Hematopoietic multipotent progenitor cell (in vitro differentiated cells): ENCODE data around the gene C1QTNF5. TPM values are rescaled to one million over a fixed set of nuclear protein-coding genes. Genes with fewer than 3 reads are reported as not detected.

Experiments used
- DNase-seq, 3 donors: peaks; one replicate each; pipeline ENCODE4 v3.0.0-alpha.2; 2011 to 2015; ENCODE audit warnings: low read depth in 2 of 3, low spot score in 2 of 3
- small RNA-seq: library from RNA; depleted of rRNA; stranded (forward); fragments of <200 nt; gene quantifications from one replicate; pipeline ENCODE3, GENCODE V24; 2012
- total RNA-seq: library from RNA; depleted of rRNA; stranded (reverse); fragments of >200 nt; gene quantifications from one replicate; pipeline ENCODE4 v1.2.3, GENCODE V29; 2012

Gene C1QTNF5
- total RNA-seq, 1 donor = under 0.01 TPM

- DNase-seq = no peak
Observed at GRCh38 chr11:119297938-119298337, 42.7 kb downstream of the C1QTNF5 start.

- no peak for DNase-seq
Observed at GRCh38 chr11:119295178-119295577, 45.5 kb downstream of the C1QTNF5 start.

- DNase-seq = no peak
Observed at GRCh38 chr11:119293461-119293860, 47.2 kb downstream of the C1QTNF5 start.

- DNase-seq = no peak
Observed at GRCh38 chr11:119290894-119291497, 49.7 kb downstream of the C1QTNF5 start.

Small RNAs within 50 kb of the gene (small RNA-seq; reads per million reads assigned to genes)
- gene RF01225 (not detected), gene RNU6-262P (not detected)

Other genes with a start within 250 kb of the C1QTNF5 start
- 27.2 TPM for gene DPAGT1, start 239.0 kb downstream of the C1QTNF5 start, total RNA-seq
- 7.8 TPM for gene C2CD2L, start 233.5 kb downstream of the C1QTNF5 start, total RNA-seq
- 27.5 TPM for gene HINFP, start 219.3 kb downstream of the C1QTNF5 start, total RNA-seq
- gene ABCG4, start 191.8 kb downstream of the C1QTNF5 start, total RNA-seq = under 0.01 TPM
- 44.4 TPM for gene NLRX1, start 172.2 kb downstream of the C1QTNF5 start, total RNA-seq
- gene NHERF4, start 155.4 kb downstream of the C1QTNF5 start, total RNA-seq = 0.81 TPM
- 7.8 TPM for gene CBL, start 134.5 kb downstream of the C1QTNF5 start, total RNA-seq
- gene MCAM, start 23.8 kb downstream of the C1QTNF5 start, total RNA-seq = 1.3 TPM
- gene RNF26, start 6.4 kb downstream of the C1QTNF5 start, total RNA-seq = 9.4 TPM
- not detected for gene MFRP, start 5.8 kb upstream of the C1QTNF5 start, total RNA-seq
- gene USP2, start 40.8 kb upstream of the C1QTNF5 start, total RNA-seq = 0.54 TPM
- 2.2 TPM for gene THY1, start 82.3 kb upstream of the C1QTNF5 start, total RNA-seq